ENCODE measurements around the gene AP1B1. TPM values are rescaled to one million over a fixed set of nuclear protein-coding genes. Genes with fewer than 3 reads are reported as not detected.

The AP1B1 gene
- total and polyA plus RNA-seq, 2 of the 4 experiments (the other 2 are of a cell fraction) = 55.7 to 70.8 TPM

GRCh38 chr22:29385151-29385704, 3.1 kb downstream of the AP1B1 start:
- no peaks in the 10 kb centered on the region for H3K27me3 ChIP-seq (ENCODE audit: control insufficient read depth, insufficient read depth, low read length)
- no peak overlapping the region for H4K8ac ChIP-seq (ENCODE audit: low read depth in 2 of 2, low read length in 2 of 2)
- intact Hi-C loops (cut with micrococcal nuclease) = no loop called here
- no peak overlapping the region for H3K27ac ChIP-seq (ENCODE audit: insufficient read depth, low read length)
- no peak overlapping the region for H2AFZ ChIP-seq (replicated peaks; ENCODE audit: low read length, poor library complexity)
- no peak overlapping the region for H2BK15ac ChIP-seq (ENCODE audit: low read depth, low read length)
- no peak overlapping the region for H4K91ac ChIP-seq (ENCODE audit: insufficient read depth, low read depth, low read length)
- H2AK5ac ChIP-seq (ENCODE audit: low read depth, low read length) = no peak overlapping the region
- H3K18ac ChIP-seq (ENCODE audit: low read depth, low read length) = no peak overlapping the region
- in situ Hi-C loops (cut with MboI; ENCODE audit: low sequenced_read_pairs) = no loop called here
- H3K36me3 ChIP-seq (ENCODE audit: control insufficient read depth, insufficient read depth, low read length) = 0 out of 2 replicates have a peak, but pooled peaks cover 4% of the 10 kb centered on the region
- H2BK5ac ChIP-seq (ENCODE audit: low read depth, low read length, poor library complexity, severe bottlenecking) = no peak overlapping the region
- peaks cover 8% of the 10 kb centered on the region for H3K4me1 ChIP-seq (ENCODE audit: control insufficient read depth, insufficient read depth, low read length)
- ChIA-PET POLR2A (ENCODE audit: unreplicated experiment) (no interaction called here), CTCF (no interaction called here)
- no peak overlapping the region for H3K9ac ChIP-seq (ENCODE audit: low read depth, low read length)
- H2BK120ac ChIP-seq (ENCODE audit: low read depth, low read length) = no peak overlapping the region
- TF ChIP-seq RFX5 (IDR thresholded peaks at IDR 0.05; ENCODE audit: low read depth, low read length) (no peak), MAFK (IDR thresholded peaks at IDR 0.05; ENCODE audit: low read depth, low read length) (no peak)
- DNase-seq (no peak), ATAC-seq (ENCODE audit: low read depth) (no peak)
- BruUV-seq (replicated peaks) = no TSS peak
- no peak overlapping the region for H3K4ac ChIP-seq (ENCODE audit: low read depth, low read length)
- no peak overlapping the region for H3K4me3 ChIP-seq (ENCODE audit: insufficient read depth, low read depth, low read length)
- no peak overlapping the region for H3K14ac ChIP-seq (replicated peaks; ENCODE audit: low read depth, low read length)
- no peak overlapping the region for H2AK9ac ChIP-seq (replicated peaks; ENCODE audit: low read depth, low read length, poor library complexity)
- peaks cover 43 to 74% of the 10 kb centered on the region in 2 experiments for H3K79me1 ChIP-seq (ENCODE audit: low read depth in 1 of 2, low read length in 2 of 2)
- H3K56ac ChIP-seq (ENCODE audit: extremely low read depth, insufficient read depth, low read length) = no peak overlapping the region
- no peak overlapping the region for H4K5ac ChIP-seq (ENCODE audit: low read depth, low read length)
- H3K9me1 ChIP-seq (ENCODE audit: insufficient read depth, low read length) = peaks cover 8% of the 10 kb centered on the region; the same call in 1 of the 2 replicates
- H3K23ac ChIP-seq (ENCODE audit: low read depth, low read length) = no peak overlapping the region
- no peak overlapping the region for H2BK20ac ChIP-seq (ENCODE audit: low read depth, low read length)
- no peaks in the 10 kb centered on the region for H3K9me3 ChIP-seq (ENCODE audit: control insufficient read depth, insufficient read depth, low read length)
- peaks cover 10% of the 10 kb centered on the region; the same call in 1 of the 2 replicates for H4K20me1 ChIP-seq (ENCODE audit: insufficient read depth, low read length)
- dilution Hi-C loops (cut with HindIII; ENCODE audit: low sequenced_read_pairs, unreplicated experiment) = no loop called here
- no peak overlapping the region for H3K4me2 ChIP-seq (ENCODE audit: low read depth, low read length)
- WGBS, 2 experiments (ENCODE audit: extremely low coverage in 2 of 2, insufficient read length in 1 of 2) = 80% methylated on average over 2 of the region's 3 CpGs; no CpG with 5 or more reads in 1 of the 2 experiments

Data from IMR-90 (cell line).